ENCODE data around the gene MTRR. TPM values are rescaled to one million over a fixed set of nuclear protein-coding genes. Genes with fewer than 3 reads are reported as not detected.

The MTRR gene
- total and polyA plus RNA-seq, 2 donors (not counting 1 experiment from before 2014, with no cell fraction given) = 25.5 to 67.8 TPM

DNA sequence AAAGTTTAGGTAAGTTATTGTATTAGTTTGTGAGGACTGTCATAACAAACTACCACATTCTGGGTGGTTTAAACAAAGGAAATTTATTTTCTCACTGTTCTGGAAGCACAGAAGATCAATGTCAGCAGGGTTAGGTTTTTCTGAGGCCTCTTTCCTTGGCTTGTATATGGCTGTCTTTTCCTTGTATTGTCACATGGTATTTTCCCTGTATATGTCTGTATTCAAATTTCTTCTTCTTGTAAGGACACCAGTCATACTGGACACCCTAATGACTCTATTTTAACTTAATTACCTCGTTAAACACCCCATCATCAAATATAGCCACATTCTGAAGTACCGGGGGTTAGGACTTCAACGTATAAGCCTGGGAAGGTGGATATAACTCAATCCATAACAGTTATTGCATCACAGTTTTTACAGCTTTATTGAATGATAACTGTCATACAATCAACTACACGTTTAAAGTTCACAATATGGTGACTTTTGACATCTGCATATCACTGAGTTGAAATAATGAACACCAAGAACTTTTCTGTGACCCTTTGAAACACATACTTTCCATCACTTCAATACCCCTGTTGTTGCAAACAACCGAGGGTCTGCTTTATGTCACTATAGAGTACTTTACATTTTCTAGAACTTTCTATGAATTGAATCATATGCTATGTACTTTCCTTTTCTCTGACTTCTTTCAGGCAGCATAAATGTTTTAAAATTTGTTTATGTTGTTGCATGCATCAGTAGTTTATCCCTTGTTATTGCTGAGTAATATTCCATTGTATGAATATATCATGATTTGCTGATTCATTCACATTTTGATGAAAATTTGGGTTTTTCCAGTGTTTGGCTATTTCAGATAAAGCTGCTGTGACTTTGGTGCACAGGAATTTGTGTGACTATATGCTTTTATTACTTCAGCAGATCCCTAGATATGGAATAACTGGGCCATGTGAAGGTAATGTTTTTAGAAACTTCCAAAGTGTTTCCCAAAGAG, 48.5 kb downstream of the MTRR start:
- H3K9me3 ChIP-seq (ENCODE audit: control extremely low read depth in 1 of 3, control insufficient read depth in 2 of 3, insufficient read depth in 1 of 3, low read length in 2 of 3) = peaks cover 1 to 3% (median 2%) of the 10 kb centered on the region in 3 donors
- no peaks in the 10 kb centered on the region for H3K4me1 Mint-ChIP-seq
- H3K9ac ChIP-seq (ENCODE audit: low read length) = no peak overlapping the region
- H4K20me1 ChIP-seq (ENCODE audit: control insufficient read depth, insufficient read depth, low read length, poor library complexity, severe bottlenecking) = no peaks in the 10 kb centered on the region
- ChIA-PET CTCF (no interaction called here), POLR2A (no interaction called here)
- H3K4me3 Mint-ChIP-seq = no peak overlapping the region
- H3K27me3 ChIP-seq (replicated peaks in 1 of 4; ENCODE audit: control extremely low read depth in 1 of 4, control insufficient read depth in 3 of 4, insufficient read depth in 4 of 4, low read length in 3 of 4) = no peaks in the 10 kb centered on the region
- H3K9me3 Mint-ChIP-seq (ENCODE audit: insufficient read depth) = peaks cover 13% of the 10 kb centered on the region
- no peak overlapping the region for H3K27ac ChIP-seq (ENCODE audit: low read length in 2 of 2)
- no peaks in the 10 kb centered on the region for H3K4me1 ChIP-seq (ENCODE audit: control insufficient read depth in 2 of 2, insufficient read depth in 2 of 2, low read length in 2 of 2)
- H2AFZ ChIP-seq (ENCODE audit: insufficient read depth, low read depth, low read length, poor library complexity, severe bottlenecking) = no peak overlapping the region
- no CpG with 5 or more reads among the region's 5 CpGs for WGBS (ENCODE audit: insufficient coverage)
- peaks cover 3% of the 10 kb centered on the region for H3K27me3 Mint-ChIP-seq
- TF ChIP-seq, protein P1, sequence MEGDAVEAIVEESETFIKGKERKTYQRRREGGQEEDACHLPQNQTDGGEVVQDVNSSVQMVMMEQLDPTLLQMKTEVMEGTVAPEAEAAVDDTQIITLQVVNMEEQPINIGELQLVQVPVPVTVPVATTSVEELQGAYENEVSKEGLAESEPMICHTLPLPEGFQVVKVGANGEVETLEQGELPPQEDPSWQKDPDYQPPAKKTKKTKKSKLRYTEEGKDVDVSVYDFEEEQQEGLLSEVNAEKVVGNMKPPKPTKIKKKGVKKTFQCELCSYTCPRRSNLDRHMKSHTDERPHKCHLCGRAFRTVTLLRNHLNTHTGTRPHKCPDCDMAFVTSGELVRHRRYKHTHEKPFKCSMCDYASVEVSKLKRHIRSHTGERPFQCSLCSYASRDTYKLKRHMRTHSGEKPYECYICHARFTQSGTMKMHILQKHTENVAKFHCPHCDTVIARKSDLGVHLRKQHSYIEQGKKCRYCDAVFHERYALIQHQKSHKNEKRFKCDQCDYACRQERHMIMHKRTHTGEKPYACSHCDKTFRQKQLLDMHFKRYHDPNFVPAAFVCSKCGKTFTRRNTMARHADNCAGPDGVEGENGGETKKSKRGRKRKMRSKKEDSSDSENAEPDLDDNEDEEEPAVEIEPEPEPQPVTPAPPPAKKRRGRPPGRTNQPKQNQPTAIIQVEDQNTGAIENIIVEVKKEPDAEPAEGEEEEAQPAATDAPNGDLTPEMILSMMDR (IDR thresholded peaks at IDR 0.05) = no peak
- TF ChIP-seq EZH2 (IDR thresholded peaks at IDR 0.05; ENCODE audit: borderline replicate concordance, insufficient read depth, low read depth, low read length, poor library complexity, severe bottlenecking) = no peak
- ATAC-seq (ENCODE audit: low read depth) (no peak), DNase-seq (no peak)
- H3K79me2 ChIP-seq (ENCODE audit: control insufficient read depth, insufficient read depth, low read length) = no peaks in the 10 kb centered on the region
- H3K36me3 ChIP-seq (replicated peaks in 1 of 2; ENCODE audit: control extremely low read depth in 1 of 2, control insufficient read depth in 1 of 2, extremely low read depth in 1 of 2, insufficient read depth in 2 of 2, low read length in 1 of 2) = no peaks in the 10 kb centered on the region
- H3K4me2 ChIP-seq (replicated peaks; ENCODE audit: low read depth, low read length, poor library complexity, severe bottlenecking) = no peak overlapping the region
- no peak overlapping the region for H3K27ac Mint-ChIP-seq
- no peak overlapping the region for H3K4me3 ChIP-seq (ENCODE audit: control extremely low read depth in 1 of 5, extremely low read depth in 1 of 5, insufficient read depth in 1 of 5, low read depth in 2 of 5, low read length in 4 of 5)
- intact Hi-C loops (cut with micrococcal nuclease) = no loop called here

Measured in B cell (primary cell).